ENCODE results near the gene XKR7. TPM values are rescaled to one million over a fixed set of nuclear protein-coding genes. Genes with fewer than 3 reads are reported as not detected.

Gene XKR7
- total and polyA plus RNA-seq, 2 donors (not counting 3 experiments of a cell fraction or from before 2014, with no cell fraction given), result 0.04 TPM; not detected in 1

- H3K36me3 ChIP-seq (ENCODE audit: control insufficient read depth in 2 of 2, extremely low read depth in 1 of 2, insufficient read depth in 2 of 2, low read length in 2 of 2), result peaks cover 16 to 17% of the 10 kb centered on the region in 2 experiments
- H3K79me2 ChIP-seq (ENCODE audit: control insufficient read depth, insufficient read depth, low read length), result peaks cover 32% of the 10 kb centered on the region
- peak; percentile 98 for DNase-seq (ENCODE audit: low read depth, low spot score)
- H3K9ac ChIP-seq (replicated peaks; ENCODE audit: extremely low read depth, insufficient read depth, low read length), result peak within 1 kb of the TSS; percentile 99
- no peaks in the 10 kb centered on the region for H3K9me1 ChIP-seq (replicated peaks; ENCODE audit: control insufficient read depth, extremely low read depth, insufficient read depth, low read length)
- H3K9me3 ChIP-seq (replicated peaks; ENCODE audit: control insufficient read depth, insufficient read depth, low read length), result no peaks in the 10 kb centered on the region
- intact Hi-C loops (cut with micrococcal nuclease), result loop anchor here (1.0 to 5.0 kb wide), 5 partner anchors 56 to 128 kb away; no protein-coding TSS in a partner anchor
- CTCF ChIA-PET, result interaction anchor here (0.6 to 2.7 kb wide), 39 partner anchors 9 to 135 kb away, joined by 3 to 64 read pairs (median 5); partner anchors contain the start of genes FOXS1 and XKR7
- no peaks in the 10 kb centered on the region for H4K20me1 ChIP-seq (replicated peaks; ENCODE audit: control insufficient read depth, extremely low read depth, insufficient read depth, low read length)
- H2AFZ ChIP-seq (ENCODE audit: low read depth, low read length), result peak within 1 kb of the TSS; percentile 98
- FAIRE-seq, result peak; percentile 92
- H3K4me2 ChIP-seq (ENCODE audit: insufficient read depth, low read length), result peak within 1 kb of the TSS; percentile 94
- H3K27ac ChIP-seq (ENCODE audit: insufficient read depth, low read depth, low read length), result peak within 1 kb of the TSS; percentile 85
- TF ChIP-seq JUN (IDR thresholded peaks at IDR 0.05; ENCODE audit: borderline replicate concordance, insufficient read depth, insufficient read length, low read depth) (no peak), POLR2AphosphoS5 (IDR thresholded peaks at IDR 0.05; ENCODE audit: insufficient read depth, low read depth, low read length) (peak; percentile 83), POLR2A (IDR thresholded peaks at IDR 0.05; ENCODE audit: low read depth, low read length) (peak; percentile 84), CTCF (IDR thresholded peaks at IDR 0.05; ENCODE audit: extremely low read depth in 1 of 2, insufficient read depth in 1 of 2, low read depth in 1 of 2, low read length in 2 of 2) (peak; percentile 97 to 98), EZH2 (IDR thresholded peaks at IDR 0.05; ENCODE audit: borderline replicate concordance, low read depth, low read length, severe bottlenecking) (no peak), FOS (IDR thresholded peaks at IDR 0.05; ENCODE audit: borderline replicate concordance, insufficient read depth, low read length) (no peak), GATA2 (IDR thresholded peaks at IDR 0.05; ENCODE audit: insufficient read depth, insufficient read length, low read depth, low read length) (no peak)
- TF ChIP-seq, protein P1, sequence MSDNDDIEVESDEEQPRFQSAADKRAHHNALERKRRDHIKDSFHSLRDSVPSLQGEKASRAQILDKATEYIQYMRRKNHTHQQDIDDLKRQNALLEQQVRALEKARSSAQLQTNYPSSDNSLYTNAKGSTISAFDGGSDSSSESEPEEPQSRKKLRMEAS (IDR thresholded peaks at IDR 0.05; ENCODE audit: insufficient read depth, insufficient read length), result no peak
- dilution Hi-C loops (cut with MboI; ENCODE audit: extremely low pct_ligation_motif_present, low sequenced_read_pairs), result no loop called here
- peaks cover 7% of the 10 kb centered on the region for H3K4me1 ChIP-seq (ENCODE audit: control insufficient read depth, extremely low read depth, insufficient read depth, low read length)
- TSS peak; percentile 43 for BruUV-seq (replicated peaks)
- H3K4me3 ChIP-seq (replicated peaks in 1 of 3; ENCODE audit: insufficient read depth in 1 of 3, low read depth in 1 of 3, low read length in 3 of 3), result peak within 1 kb of the TSS; percentile 97 to 99 (median 97)
- POLR2A ChIA-PET, result interaction anchor here (0.6 to 1.3 kb wide), 3 partner anchors 11 to 139 kb away, joined by 3 to 5 read pairs (median 4); no protein-coding TSS in a partner anchor
- peaks cover 0 to 3% of the 10 kb centered on the region in 2 experiments for H3K27me3 ChIP-seq (ENCODE audit: control insufficient read depth in 2 of 2, insufficient read depth in 2 of 2, low read length in 2 of 2)
These were observed 16.2 kb upstream of the XKR7 start, which contains the start of gene PDRG1 for GRCh38 chr20:31951530-31952453. Gene PDRG1, minus strand, starts transcription at chr20:31952046. Its CDS starts 85 bp downstream, at chr20:31951961.
